ENCODE data around the gene AKT2. TPM values are rescaled to one million over a fixed set of nuclear protein-coding genes. Genes with fewer than 3 reads are reported as not detected.
A peak's percentile ranks its signal among the peaks of the same experiment; 100 is the strongest.

Gene AKT2
- total RNA-seq, 1 experiment from 2014 or later = 150 TPM

- DNase-seq = no peak
- Histone ChIP-seq H4K20me1 (ENCODE audit: control insufficient read depth, insufficient read depth, insufficient read length) (no peaks in the 10 kb centered on the region), H3K9ac (ENCODE audit: extremely low read depth, insufficient read length, low read length) (no peak overlapping the region), H3K23me2 (ENCODE audit: insufficient read length, low read depth, low read length, poor library complexity, severe bottlenecking) (peaks cover 5% of the 10 kb centered on the region), H2BK5ac (ENCODE audit: insufficient read length, low read length) (peak overlapping the region; percentile 56), H3K18ac (ENCODE audit: insufficient read length, low read depth, low read length) (no peak overlapping the region), H3K79me1 (ENCODE audit: insufficient read depth, low read depth, low read length, poor library complexity, severe bottlenecking) (peaks cover 8% of the 10 kb centered on the region), H3K27me3 (ENCODE audit: insufficient read depth, low read length) (no peaks in the 10 kb centered on the region), H3K4me2 (ENCODE audit: insufficient read depth, insufficient read length, low read length) (no peak overlapping the region), H3K4me1 (ENCODE audit: insufficient read depth, low read length) (no peaks in the 10 kb centered on the region; the same call in 1 of the 2 replicates), H3K9me3 (ENCODE audit: control insufficient read depth, low read depth, low read length) (no peaks in the 10 kb centered on the region), H3T11ph (ENCODE audit: low read length) (no peak overlapping the region), H3K23ac (ENCODE audit: insufficient read length, low read depth, low read length) (no peak overlapping the region), H4K8ac (replicated peaks; ENCODE audit: insufficient read length, low read depth, low read length) (no peak overlapping the region), H4K91ac (ENCODE audit: insufficient read length, low read depth, low read length) (no peak overlapping the region), H2BK12ac (ENCODE audit: insufficient read length, low read depth, low read length) (no peak overlapping the region), H3K56ac (ENCODE audit: insufficient read length, low read depth, low read length) (no peak overlapping the region), H2BK15ac (ENCODE audit: low read depth, low read length) (no peak overlapping the region), H3K14ac (ENCODE audit: insufficient read depth, low read length) (peak overlapping the region; percentile 62; the same call in 1 of the 2 replicates), H2AFZ (ENCODE audit: low read length) (no peak overlapping the region), H3K79me2 (ENCODE audit: insufficient read depth, low read length) (peaks cover 17% of the 10 kb centered on the region), H2BK120ac (ENCODE audit: low read depth, low read length, poor library complexity, severe bottlenecking) (no peak overlapping the region), H2BK20ac (ENCODE audit: low read depth, low read length, poor library complexity, severe bottlenecking) (no peak overlapping the region), H2AK5ac (ENCODE audit: insufficient read length, low read length) (no peak overlapping the region), H4K5ac (ENCODE audit: insufficient read length, low read depth, low read length) (no peak overlapping the region), H3K4ac (ENCODE audit: low read depth, low read length) (no peak overlapping the region), H3K27ac (ENCODE audit: insufficient read length, low read depth, low read length) (no peak overlapping the region)
- peaks cover 29 to 38% of the 10 kb centered on the region in 2 experiments for H3K4me1 Mint-ChIP-seq
- no peak overlapping the region for H3K4me3 Mint-ChIP-seq
- no CpG with 5 or more reads among the region's 17 CpGs for WGBS (ENCODE audit: extremely low coverage, insufficient read length, low lambda C conversion rate)
- peaks cover 1% of the 10 kb centered on the region; the same call in 1 of the 2 replicates for H3K27me3 Mint-ChIP-seq (ENCODE audit: low read depth)
- H3K9me3 Mint-ChIP-seq = no peaks in the 10 kb centered on the region
- H3K27ac Mint-ChIP-seq = peak overlapping the region; percentile 65 to 93 (median 93); a peak in 6 of 7 replicates
- peaks cover 0 to 2% (median 0%) of the 10 kb centered on the region in 3 experiments; a peak in 1 of 7 replicates for H3K36me3 Mint-ChIP-seq (ENCODE audit: insufficient read depth in 1 of 3, low read depth in 3 of 3)
- TF ChIP-seq CTCF (conservative IDR thresholded peaks at IDR 0.05) = no peak
Measured at GRCh38 chr19:40279761-40280607, 5.2 kb downstream of the AKT2 start.
